ENCODE measurements around the gene USP17L12.
"Not testable (repeated sequence)": the region's sequence is repeated elsewhere in the genome, so short reads cannot be mapped to it uniquely, and the experiment has no call there.

USP17L12 gene

GRCh38 chr4:9219852-9220251, at the start of gene USP17L12:
Gene USP17L12, plus strand, starts transcription at chr4:9220152. Its CDS starts 0 bp downstream, at chr4:9220152.
- DNase-seq (ENCODE audit: low read depth) = not testable (repeated sequence)

GRCh38 chr4:9210357-9210756, 9.6 kb upstream of the USP17L12 start, which contains the start of gene USP17L10:
Gene USP17L10, plus strand, starts transcription at chr4:9210657. Its CDS starts 0 bp downstream, at chr4:9210657.
- DNase-seq (ENCODE audit: low read depth) = not testable (repeated sequence)

- not testable (repeated sequence) for DNase-seq (ENCODE audit: low read depth)
Measured at GRCh38 chr4:9214701-9215100, 5.3 kb upstream of the USP17L12 start.

GRCh38 chr4:9215105-9215504, 4.8 kb upstream of the USP17L12 start, which contains the start of gene USP17L11:
Gene USP17L11, plus strand, starts transcription at chr4:9215405. Its CDS starts 0 bp downstream, at chr4:9215405.
- DNase-seq (ENCODE audit: low read depth) = not testable (repeated sequence)

GRCh38 chr4:9224596-9224995, 4.6 kb downstream of the USP17L12 start, which contains the start of gene USP17L13:
Gene USP17L13, plus strand, starts transcription at chr4:9224896. Its CDS starts 0 bp downstream, at chr4:9224896.
- DNase-seq (ENCODE audit: low read depth) = not testable (repeated sequence)

GRCh38 chr4:9230249-9230648, 10.3 kb downstream of the USP17L12 start:
- not testable (repeated sequence) for DNase-seq (ENCODE audit: low read depth)

GRCh38 chr4:9234085-9234484, 14.1 kb downstream of the USP17L12 start, which contains the start of gene USP17L15:
Gene USP17L15, plus strand, starts transcription at chr4:9234385. Its CDS starts 0 bp downstream, at chr4:9234385.
- DNase-seq (ENCODE audit: low read depth) = not testable (repeated sequence)

GRCh38 chr4:9238461-9238860, 18.5 kb downstream of the USP17L12 start:
- DNase-seq (ENCODE audit: low read depth) = not testable (repeated sequence)

- not testable (repeated sequence) for DNase-seq (ENCODE audit: low read depth)
Measured at GRCh38 chr4:9243579-9243978, 23.6 kb downstream of the USP17L12 start, which contains the start of gene USP17L17. Gene USP17L17, plus strand, starts transcription at chr4:9243879. Its CDS starts 0 bp downstream, at chr4:9243879.

- DNase-seq (ENCODE audit: low read depth) = not testable (repeated sequence)
Measured at GRCh38 chr4:9247953-9248680, 28.2 kb downstream of the USP17L12 start, which contains the start of gene USP17L18. Gene USP17L18, plus strand, starts transcription at chr4:9248630. Its CDS starts 0 bp downstream, at chr4:9248630.

- DNase-seq (ENCODE audit: low read depth) = not testable (repeated sequence)
Measured at GRCh38 chr4:9253078-9253477, 33.1 kb downstream of the USP17L12 start, which contains the start of gene USP17L19. Gene USP17L19, plus strand, starts transcription at chr4:9253378. Its CDS starts 0 bp downstream, at chr4:9253378.

GRCh38 chr4:9257824-9258223, 37.9 kb downstream of the USP17L12 start, which contains the start of gene USP17L20:
Gene USP17L20, plus strand, starts transcription at chr4:9258124. Its CDS starts 0 bp downstream, at chr4:9258124.
- not testable (repeated sequence) for DNase-seq (ENCODE audit: low read depth)

- not testable (repeated sequence) for DNase-seq (ENCODE audit: low read depth)
Measured at GRCh38 chr4:9262572-9262971, 42.6 kb downstream of the USP17L12 start, which contains the start of gene USP17L21. Gene USP17L21, plus strand, starts transcription at chr4:9262872. Its CDS starts 0 bp downstream, at chr4:9262872.

GRCh38 chr4:9267319-9267718, 47.4 kb downstream of the USP17L12 start, which contains the start of gene USP17L22:
Gene USP17L22, plus strand, starts transcription at chr4:9267619. Its CDS starts 0 bp downstream, at chr4:9267619.
- not testable (repeated sequence) for DNase-seq (ENCODE audit: low read depth)
